ENCODE measurements around the gene KIF23.
"Not testable (repeated sequence)": the region's sequence is repeated elsewhere in the genome, so short reads cannot be mapped to it uniquely, and the experiment has no call there.

The KIF23 gene

GRCh38 chr15:69439623-69440022 is 25.5 kb downstream of the KIF23 start:
- no peak for DNase-seq

GRCh38 chr15:69443032-69443611 is 29.0 kb downstream of the KIF23 start:
- DNase-seq: no peak

GRCh38 chr15:69444686-69445085 is 30.5 kb downstream of the KIF23 start:
- no peak for DNase-seq

- DNase-seq: no peak
Measured at GRCh38 chr15:69446953-69447352, 32.8 kb downstream of the KIF23 start.

GRCh38 chr15:69450221-69450620 is 36.1 kb downstream of the KIF23 start:
- not testable (repeated sequence) for DNase-seq

GRCh38 chr15:69450968-69451695 is 37.0 kb downstream of the KIF23 start:
- peak; percentile 22 for DNase-seq

- no peak for DNase-seq
Measured at GRCh38 chr15:69451951-69452691, 38.0 kb downstream of the KIF23 start.

- peak; percentile 94 for DNase-seq
Measured at GRCh38 chr15:69452692-69453521, 38.8 kb downstream of the KIF23 start, which contains the start of gene RPLP1. Gene RPLP1 (plus strand): TSS chr15:69452818. CDS start chr15:69452949, 131 bp downstream.

GRCh38 chr15:69454953-69455352 is 40.8 kb downstream of the KIF23 start:
- DNase-seq: no peak

GRCh38 chr15:69456208-69457166 is 42.3 kb downstream of the KIF23 start:
- DNase-seq: no peak

- peak; percentile 38 for DNase-seq
Measured at GRCh38 chr15:69457304-69458280, 43.4 kb downstream of the KIF23 start.

GRCh38 chr15:69459066-69459465 is 44.9 kb downstream of the KIF23 start:
- no peak for DNase-seq

GRCh38 chr15:69460481-69460880 is 46.3 kb downstream of the KIF23 start:
- no peak for DNase-seq

- no peak for DNase-seq
Measured at GRCh38 chr15:69462030-69462492, 47.9 kb downstream of the KIF23 start.

GRCh38 chr15:69462493-69463181 is 48.5 kb downstream of the KIF23 start:
- peak; percentile 98 for DNase-seq

- DNase-seq: no peak
Measured at GRCh38 chr15:69463182-69463756, 49.1 kb downstream of the KIF23 start.

- DNase-seq: no peak
Measured at GRCh38 chr15:69465253-69465652, 51.1 kb downstream of the KIF23 start.

GRCh38 chr15:69466733-69467132 is 52.6 kb downstream of the KIF23 start:
- no peak for DNase-seq

- DNase-seq: no peak
Measured at GRCh38 chr15:69467636-69468035, 53.5 kb downstream of the KIF23 start.

All from EL (cell line).